Epithelial cell of umbilical artery (primary cell): ENCODE results near the gene CYRIA. TPM values are rescaled to one million over a fixed set of nuclear protein-coding genes. Genes with fewer than 3 reads are reported as not detected.

Experiments used
- total RNA-seq: library from RNA; depleted of rRNA; stranded (reverse); fragments of >200 nt; gene quantifications from 2 replicates; pipeline ENCODE4 v1.2.3, GENCODE V29; 2014

Gene CYRIA
- total RNA-seq = 26.3 and 29.2 TPM in 2 replicates

GRCh38 chr2:16665748-16666448, at the start of gene CYRIA:
TSS of gene CYRIA (minus strand) at chr2:16665834. CDS start at chr2:16588119, 77,715 bp downstream.

